Activated effector memory CD4-positive, alpha-beta T cell treated with anti-CD3 and anti-CD28 coated beads, Interleukin-2, amount 50 U/mL, for 16 hours (primary cell): ENCODE data around the gene ATAD1.

Experiments used
- DNase-seq: peaks from one replicate; pipeline ENCODE4 v3.0.0-alpha.2; 2020

ATAD1 gene

DNA sequence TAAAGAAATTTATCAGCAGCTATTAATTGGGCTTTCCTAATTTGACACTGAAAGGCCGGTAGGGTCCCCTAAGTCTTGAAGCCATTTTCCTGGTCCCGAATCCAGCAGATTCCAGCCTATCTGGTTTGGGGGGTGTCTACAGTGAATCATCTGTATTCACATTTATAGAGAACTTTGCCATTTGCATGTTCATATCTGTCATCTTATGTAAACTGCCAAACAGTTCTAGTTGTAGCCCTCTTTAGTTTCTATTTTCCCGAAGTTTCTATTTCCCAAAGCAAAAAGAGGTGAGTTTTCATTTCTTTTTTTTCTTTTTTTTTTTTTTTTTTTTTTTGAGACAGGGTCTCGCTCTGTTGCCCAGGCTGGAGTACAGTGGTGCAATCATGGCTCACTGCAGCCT lies 110.8 kb downstream of the ATAD1 start:
- DNase-seq = no peak

DNA sequence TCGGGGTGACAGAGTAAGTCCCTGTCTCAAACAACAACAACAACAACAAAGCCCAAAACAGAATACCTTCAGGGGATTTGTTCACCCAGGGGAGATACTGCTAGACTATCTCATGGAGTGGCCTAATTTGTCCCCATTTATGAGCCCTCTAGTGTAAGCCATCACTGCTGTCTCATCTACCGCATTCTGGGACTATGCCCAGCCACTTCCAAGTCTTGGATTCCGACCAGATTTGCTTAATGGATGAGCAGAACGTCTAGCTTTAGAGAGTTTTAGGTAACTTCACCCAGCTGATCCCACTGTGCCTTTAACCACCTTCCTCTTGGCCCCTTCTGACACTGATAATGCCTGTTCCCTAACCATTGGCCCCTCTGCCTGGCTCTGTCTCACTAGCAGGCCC lies 111.3 kb downstream of the ATAD1 start:
- DNase-seq = no peak

DNA sequence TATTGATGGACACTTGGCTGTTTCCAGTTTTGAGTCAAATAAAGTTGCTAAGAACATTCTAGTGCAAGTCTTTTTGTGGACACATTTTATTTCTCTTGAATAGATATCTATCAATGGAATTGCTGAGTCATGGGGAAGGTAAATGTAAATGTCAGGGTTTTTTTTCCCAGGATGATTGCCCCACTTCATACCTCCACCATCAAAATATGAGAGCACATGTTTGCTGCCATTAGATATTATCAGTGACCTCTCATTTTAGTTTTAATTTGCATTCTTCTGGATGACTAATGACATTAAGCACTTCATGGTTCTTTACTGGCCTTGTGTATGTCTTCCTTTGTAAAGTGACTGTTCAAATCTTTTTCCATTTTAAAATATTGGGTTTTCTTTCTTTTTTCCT lies 112.7 kb downstream of the ATAD1 start:
- no peak for DNase-seq

DNA sequence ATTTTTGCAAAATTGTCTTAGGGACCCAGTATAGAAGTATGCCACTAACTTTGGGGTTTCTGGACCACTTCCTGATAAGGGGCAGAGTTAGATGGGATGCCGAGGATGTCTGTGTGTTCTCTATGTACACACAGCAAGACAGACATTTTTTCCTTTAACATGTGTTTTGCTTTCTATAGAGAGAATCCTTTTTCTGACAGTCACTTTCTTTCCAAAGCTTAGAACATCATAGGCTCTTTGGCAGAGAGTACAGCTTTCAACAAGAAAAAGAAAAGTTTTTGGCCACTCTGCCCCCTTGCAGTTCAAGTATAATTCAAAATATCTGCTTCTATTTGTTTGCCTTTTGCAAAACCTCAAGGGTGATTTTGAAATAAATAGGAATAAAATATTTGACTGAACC lies 114.3 kb downstream of the ATAD1 start:
- no peak for DNase-seq

DNA sequence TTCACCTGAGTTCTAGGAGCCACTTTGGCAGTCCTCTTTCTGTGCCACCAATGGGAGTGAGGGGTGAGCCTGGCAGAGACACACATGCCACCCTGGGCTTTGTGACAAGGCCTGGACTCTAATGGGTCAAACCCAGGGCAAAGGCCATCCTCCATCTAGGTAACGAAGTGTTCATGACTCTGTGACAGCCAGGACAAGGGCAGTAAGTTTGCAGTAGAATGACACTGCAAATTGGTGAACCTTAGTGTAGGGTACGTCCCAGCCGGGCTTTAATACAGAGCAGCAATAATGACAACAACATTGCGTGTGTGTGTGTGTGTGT lies 115.1 kb downstream of the ATAD1 start:
- no peak for DNase-seq

DNA sequence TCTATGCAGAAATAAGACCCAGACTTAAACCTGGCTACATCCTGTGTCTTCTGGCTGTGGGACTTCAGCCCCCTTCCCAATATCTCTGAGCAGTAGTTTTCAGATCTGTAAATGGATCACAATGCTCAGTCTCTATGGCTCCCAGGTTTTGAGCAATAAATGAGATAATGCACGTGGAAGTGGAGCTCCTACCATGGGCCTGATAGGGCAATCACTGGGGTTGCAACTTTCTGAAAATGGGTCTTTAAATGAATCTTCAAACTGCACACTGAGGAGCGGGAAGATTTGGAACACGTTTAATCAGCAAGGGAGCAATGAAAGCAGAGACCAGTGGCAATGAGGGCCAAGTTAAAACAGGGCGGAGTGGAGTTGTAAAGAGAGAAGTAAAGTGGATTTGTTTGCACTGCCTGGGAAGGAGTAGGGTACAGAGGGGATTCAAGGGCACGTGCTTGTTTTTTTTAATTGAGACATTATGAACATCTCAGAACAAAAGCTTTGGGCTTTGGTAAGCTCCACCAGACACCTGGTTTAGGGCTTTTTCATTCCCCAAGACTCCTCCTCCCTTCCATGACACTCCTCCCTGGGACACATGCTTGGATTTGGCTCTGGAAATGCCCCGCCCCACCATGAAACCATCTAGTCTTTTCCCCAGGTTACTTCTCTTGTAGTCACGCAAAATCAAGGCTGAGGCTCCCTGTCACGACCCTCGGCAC lies 115.6 kb downstream of the ATAD1 start:
- no peak for DNase-seq
